ENCODE results near the gene DPYSL3.

The DPYSL3 gene

DNA sequence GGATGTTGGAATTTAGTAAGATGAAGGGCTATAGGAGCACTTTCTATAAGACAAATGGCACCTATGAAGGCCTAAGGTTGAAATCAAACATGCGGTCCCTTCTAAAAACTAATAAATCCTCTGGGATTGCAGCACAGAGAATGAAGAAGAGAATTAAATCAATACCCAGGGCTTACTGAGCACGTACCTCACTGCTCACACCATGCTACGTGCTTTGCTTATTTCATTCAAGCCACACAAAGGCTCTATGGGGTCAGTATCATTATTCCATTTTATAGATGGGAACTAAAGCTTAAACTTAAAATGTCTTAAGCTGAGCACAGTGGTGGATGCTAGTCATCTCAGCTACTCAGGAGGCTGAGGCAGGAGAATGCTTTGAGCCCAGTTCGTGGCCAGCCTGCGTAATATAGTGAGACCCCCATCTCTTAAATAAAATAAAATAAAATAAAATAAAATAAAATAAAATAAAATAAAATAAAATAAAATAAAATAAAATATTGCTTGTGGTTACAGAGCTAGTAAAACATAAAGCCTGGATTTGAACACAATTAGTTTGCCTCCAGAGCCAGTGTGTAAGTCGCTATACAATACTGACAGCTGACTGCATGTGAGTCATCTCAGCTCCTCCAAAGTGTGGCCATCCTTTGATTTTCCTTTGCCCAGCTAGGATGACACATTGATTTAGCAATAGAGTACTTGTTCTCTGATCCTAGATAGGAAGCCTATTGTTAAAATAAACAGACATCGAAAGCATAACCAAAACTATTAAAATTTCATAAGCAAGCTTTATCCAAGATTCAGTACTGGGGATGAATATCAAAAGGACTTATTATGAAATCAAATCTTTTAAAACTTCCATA lies 20.9 kb upstream of the DPYSL3 start:
- no peak overlapping the region for H3K4me3 ChIP-seq (ENCODE audit: low read depth, low read length)
- TF ChIP-seq, protein P1, sequence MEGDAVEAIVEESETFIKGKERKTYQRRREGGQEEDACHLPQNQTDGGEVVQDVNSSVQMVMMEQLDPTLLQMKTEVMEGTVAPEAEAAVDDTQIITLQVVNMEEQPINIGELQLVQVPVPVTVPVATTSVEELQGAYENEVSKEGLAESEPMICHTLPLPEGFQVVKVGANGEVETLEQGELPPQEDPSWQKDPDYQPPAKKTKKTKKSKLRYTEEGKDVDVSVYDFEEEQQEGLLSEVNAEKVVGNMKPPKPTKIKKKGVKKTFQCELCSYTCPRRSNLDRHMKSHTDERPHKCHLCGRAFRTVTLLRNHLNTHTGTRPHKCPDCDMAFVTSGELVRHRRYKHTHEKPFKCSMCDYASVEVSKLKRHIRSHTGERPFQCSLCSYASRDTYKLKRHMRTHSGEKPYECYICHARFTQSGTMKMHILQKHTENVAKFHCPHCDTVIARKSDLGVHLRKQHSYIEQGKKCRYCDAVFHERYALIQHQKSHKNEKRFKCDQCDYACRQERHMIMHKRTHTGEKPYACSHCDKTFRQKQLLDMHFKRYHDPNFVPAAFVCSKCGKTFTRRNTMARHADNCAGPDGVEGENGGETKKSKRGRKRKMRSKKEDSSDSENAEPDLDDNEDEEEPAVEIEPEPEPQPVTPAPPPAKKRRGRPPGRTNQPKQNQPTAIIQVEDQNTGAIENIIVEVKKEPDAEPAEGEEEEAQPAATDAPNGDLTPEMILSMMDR (IDR thresholded peaks at IDR 0.05; ENCODE audit: borderline replicate concordance, insufficient read depth, low read depth, low read length) = no peak

DNA sequence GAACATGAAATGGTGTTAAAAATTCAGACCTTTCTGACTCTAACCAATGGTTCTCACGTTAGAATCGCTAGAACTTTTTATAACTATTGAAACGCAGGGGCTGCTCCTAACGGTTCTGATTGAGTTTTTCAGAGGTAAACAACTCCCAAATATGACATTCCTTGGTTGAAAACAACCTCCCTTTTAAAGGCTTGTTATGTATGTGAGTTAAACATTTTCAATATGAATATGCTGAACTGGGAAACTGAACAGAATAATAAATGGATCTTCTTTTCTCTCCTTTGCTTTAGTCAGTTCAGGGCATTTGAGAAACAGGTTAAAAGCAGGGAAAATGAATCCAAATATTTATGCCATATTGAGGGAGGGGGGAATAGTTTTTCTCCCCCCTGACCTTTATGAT lies 13.2 kb upstream of the DPYSL3 start:
- H3K4me3 ChIP-seq (ENCODE audit: low read depth, low read length) = no peak overlapping the region
- TF ChIP-seq, protein P1 (IDR thresholded peaks at IDR 0.05; ENCODE audit: borderline replicate concordance, insufficient read depth, low read depth, low read length) = no peak

DNA sequence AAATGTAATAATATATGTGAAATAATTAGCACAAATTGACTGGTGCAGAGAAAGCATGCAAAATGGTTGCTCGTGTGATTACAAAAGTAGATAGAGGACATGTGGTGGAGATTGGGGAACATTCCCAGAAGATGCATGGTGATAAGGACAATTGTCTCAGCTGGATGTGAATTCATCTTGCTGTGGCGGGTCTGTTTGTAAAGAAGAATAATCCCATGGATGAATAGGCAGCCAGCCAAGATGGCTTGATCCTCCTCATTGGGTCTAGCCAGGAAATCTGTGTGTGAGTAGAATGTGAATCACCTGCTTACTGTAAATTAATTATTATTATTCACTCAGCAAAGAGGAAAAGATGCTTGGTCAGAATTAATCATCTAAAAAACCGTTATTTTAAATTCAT lies 12.6 kb upstream of the DPYSL3 start:
- TF ChIP-seq, protein P1 (IDR thresholded peaks at IDR 0.05; ENCODE audit: borderline replicate concordance, insufficient read depth, low read depth, low read length) = no peak
- no peak overlapping the region for H3K4me3 ChIP-seq (ENCODE audit: low read depth, low read length)

DNA sequence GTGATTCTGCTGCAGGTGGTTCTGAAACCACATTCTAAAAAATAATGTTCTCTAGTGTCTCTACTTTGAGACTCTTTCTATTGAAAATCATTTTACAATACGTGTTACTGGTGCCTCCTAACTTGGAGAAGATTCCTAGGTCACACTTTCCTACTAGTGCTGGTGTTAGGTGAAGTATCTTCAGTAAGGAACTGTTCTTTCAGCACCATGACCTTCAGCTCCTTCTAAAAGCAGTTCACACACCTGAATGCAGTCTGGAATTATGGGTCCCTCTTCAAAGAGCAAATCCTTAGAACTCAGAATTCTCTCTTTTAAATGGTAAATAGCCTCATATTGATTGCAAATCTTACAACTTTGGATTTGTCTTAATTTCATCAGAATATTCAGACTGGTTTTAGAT lies 10.6 kb upstream of the DPYSL3 start:
- no peak overlapping the region for H3K4me3 ChIP-seq (ENCODE audit: low read depth, low read length)
- TF ChIP-seq, protein P1 (IDR thresholded peaks at IDR 0.05; ENCODE audit: borderline replicate concordance, insufficient read depth, low read depth, low read length) = no peak

DNA sequence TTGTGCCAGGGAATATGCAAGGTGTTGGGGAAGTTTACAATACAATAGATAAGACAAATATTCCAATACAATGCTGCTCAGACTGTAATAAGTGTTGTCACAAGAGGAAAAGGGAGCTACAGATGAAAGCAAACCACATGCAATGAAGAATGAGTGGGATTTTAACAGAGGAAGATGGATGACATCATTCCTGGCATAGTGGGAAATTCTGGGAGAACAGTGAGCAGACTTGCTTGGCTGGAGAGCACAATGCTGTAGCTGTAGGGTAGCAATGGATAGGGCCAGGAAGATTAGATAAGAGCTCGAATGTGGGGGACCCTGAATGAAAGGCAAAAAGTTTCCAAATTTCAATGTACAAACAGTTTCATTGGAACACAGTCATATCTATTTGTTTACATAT lies 9.5 kb upstream of the DPYSL3 start:
- TF ChIP-seq, protein P1 (IDR thresholded peaks at IDR 0.05; ENCODE audit: borderline replicate concordance, insufficient read depth, low read depth, low read length) = no peak
- H3K4me3 ChIP-seq (ENCODE audit: low read depth, low read length) = no peak overlapping the region

DNA sequence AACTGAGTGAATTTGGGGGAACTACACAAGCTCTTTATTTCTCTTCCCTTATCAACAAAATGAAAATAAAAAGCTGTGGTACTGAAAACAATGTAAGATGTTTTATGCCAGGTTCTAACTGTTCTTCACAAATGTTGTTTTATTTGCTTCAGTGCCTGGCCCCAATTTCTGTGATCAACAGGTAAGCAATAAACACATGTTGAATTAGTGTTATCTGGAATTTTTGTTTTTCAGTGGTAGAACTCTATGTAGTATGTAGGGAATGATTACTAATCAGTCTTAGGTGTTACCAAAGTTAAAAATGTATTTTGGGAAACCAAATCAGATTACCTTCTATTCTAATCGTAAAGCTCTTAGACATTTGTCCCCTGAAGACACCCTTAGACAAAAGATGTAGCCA lies 7.5 kb upstream of the DPYSL3 start:
- no peak overlapping the region for H3K4me3 ChIP-seq (ENCODE audit: low read depth, low read length)
- TF ChIP-seq, protein P1 (IDR thresholded peaks at IDR 0.05; ENCODE audit: borderline replicate concordance, insufficient read depth, low read depth, low read length) = no peak

DNA sequence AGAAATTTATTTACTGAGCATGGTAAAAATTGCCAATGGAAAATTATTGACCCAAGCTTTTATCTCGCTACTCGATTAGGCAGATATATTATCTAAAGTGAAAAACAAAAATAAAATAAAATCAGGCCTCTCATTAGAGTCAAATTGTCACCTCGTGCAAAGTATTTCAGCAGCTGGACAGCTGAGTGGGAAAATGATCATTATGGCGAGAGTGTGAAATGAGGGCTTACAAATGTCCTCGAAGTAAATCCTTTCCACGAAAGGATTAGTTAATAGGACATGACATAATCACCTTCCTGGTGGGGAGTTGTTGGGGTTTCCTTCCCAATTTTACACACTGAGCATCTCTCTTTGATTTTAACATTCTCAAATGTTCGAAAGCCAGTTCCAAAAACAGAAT lies 5.4 kb upstream of the DPYSL3 start:
- H3K4me3 ChIP-seq (ENCODE audit: low read depth, low read length) = no peak overlapping the region
- TF ChIP-seq, protein P1 (IDR thresholded peaks at IDR 0.05; ENCODE audit: borderline replicate concordance, insufficient read depth, low read depth, low read length) = no peak

Data from GM12875 (cell line).